HCT116 (cell line): ENCODE measurements around the gene MIA. TPM values are rescaled to one million over a fixed set of nuclear protein-coding genes. Genes with fewer than 3 reads are reported as not detected.

ENCODE experiments used
- ATAC-seq: fragments of 200-7000 bp; cut with Tn5 transposase; 2 replicates; pipeline ENCODE4 v1.9.1; 2020; ENCODE audit warnings: mild to moderate bottlenecking, moderate library complexity
- BruUV-seq: library from RNA; stranded (reverse); fragments of 400-500 nt; replicated peaks from 2 replicates; lab custom pipeline; 2021; lab: Mats Ljungman, UMichigan
- CTCF ChIA-PET: fragments of 300-600 bp; sonication (Branson Sonifier 250); formaldehyde crosslinking; loops from one replicate; lab custom pipeline; 2021; ENCODE audit warnings: antibody characterized with exemption; lab: Charles Lee
- POLR2A ChIA-PET: fragments of 300-600, 350-600 bp; sonication (Branson Sonifier 250); formaldehyde crosslinking; loops from one replicate; lab custom pipeline; 2021; ENCODE audit warnings: antibody characterized with exemption; lab: Charles Lee
- RAD21 ChIA-PET, 2 experiments: fragments of 300-600 bp; sonication (Branson Sonifier 250); formaldehyde crosslinking; loops; one replicate each; lab custom pipeline; 2023; ENCODE audit warnings: low total read pairs in 2 of 2; ENCODE audit not compliant: uncharacterized antibody in 2 of 2, unreplicated experiment in 2 of 2, low non-redundant PET in 1 of 2; lab: Charles Lee
- DNase-seq: peaks from one replicate; pipeline ENCODE4 v3.0.0-alpha.2; 2010; ENCODE audit warnings: low read depth, low spot score
- H2AFZ ChIP-seq: fragments of 200-600 bp; shearing (Covaris generic), sonication (generic); 2 replicates; pipeline ENCODE4 v1.6.1; 2017; ENCODE audit warnings: low read depth, mixed run types, mixed read lengths, antibody characterized with exemption, low read length; ENCODE audit not compliant: poor library complexity, severe bottlenecking
- H3K27ac ChIP-seq: 2 replicates; pipeline ENCODE4 v1.5.1; 2012; ENCODE audit warnings: low read depth, low read length
- H3K27me3 ChIP-seq: fragments of 200-600 bp; sonication (generic); 2 replicates; pipeline ENCODE4 v1.6.1; 2016; ENCODE audit warnings: mixed run types, low read length, mixed read lengths; ENCODE audit not compliant: insufficient read depth
- H3K36me3 ChIP-seq, 2 experiments: fragments of 200-500 bp in 1 of 2; fragments of 200-600 bp in 1 of 2; sonication (Bioruptor generic) in 1 of 2; sonication (generic) in 1 of 2; 2 replicates each; pipeline versions ENCODE4 v1.5.1 to v1.6.1; 2014 to 2016; ENCODE audit warnings: low read length in 2 of 2, inconsistent platforms in 1 of 2, mixed read lengths in 1 of 2, mixed run types in 1 of 2; ENCODE audit not compliant: insufficient read depth in 2 of 2, control insufficient read depth in 1 of 2
- H3K4me1 ChIP-seq, 2 experiments: fragments of 200-600 bp in 1 of 2; sonication (generic) in 1 of 2; 2 replicates each; pipeline versions ENCODE4 v1.5.1 to v1.6.1; 2012 to 2017; ENCODE audit warnings: low read length in 2 of 2, inconsistent platforms in 1 of 2, mild to moderate bottlenecking in 1 of 2, mixed read lengths in 1 of 2, mixed run types in 1 of 2, moderate library complexity in 1 of 2; ENCODE audit not compliant: insufficient read depth in 2 of 2, control insufficient read depth in 1 of 2
- H3K4me2 ChIP-seq: fragments of 200-600 bp; sonication (generic); 2 replicates; pipeline ENCODE4 v1.6.1; 2017; ENCODE audit warnings: mixed run types, low read length, mixed read lengths
- H3K4me3 ChIP-seq, 2 experiments: fragments of 200-600 bp in 1 of 2; sonication (generic) in 1 of 2; replicated peaks in 1 of 2; 2 replicates each; pipeline ENCODE4 v1.5.1; 2011 to 2016; ENCODE audit warnings: low read length in 2 of 2, control low read depth in 1 of 2, low read depth in 1 of 2, mild to moderate bottlenecking in 1 of 2, mixed read lengths in 1 of 2, mixed run types in 1 of 2
- H3K79me2 ChIP-seq: fragments of 200-600 bp; sonication (generic); 2 replicates; pipeline ENCODE4 v1.6.1; 2017; ENCODE audit warnings: mild to moderate bottlenecking, mixed run types, low read length, moderate library complexity, mixed read lengths; ENCODE audit not compliant: insufficient read depth
- H3K9ac ChIP-seq: fragments of 200-600 bp; sonication (generic); 2 replicates; pipeline ENCODE4 v1.6.1; 2016; ENCODE audit warnings: low read length, mixed read lengths
- H3K9me2 ChIP-seq: fragments of 200-600 bp; sonication (generic), shearing (Covaris generic); 2 replicates; pipeline ENCODE4 v1.6.1; 2017; ENCODE audit warnings: mixed run types, mild to moderate bottlenecking, moderate library complexity; ENCODE audit not compliant: insufficient read depth
- H3K9me3 ChIP-seq, 2 experiments: fragments of 200-500 bp in 1 of 2; fragments of 200-600 bp in 1 of 2; sonication (Bioruptor generic) in 1 of 2; sonication (generic) in 1 of 2; 2 replicates each; pipeline ENCODE4 v1.6.1; 2014 to 2017; ENCODE audit warnings: low read length in 2 of 2, mixed read lengths in 2 of 2, inconsistent platforms in 1 of 2, low read depth in 1 of 2, mild to moderate bottlenecking in 1 of 2, mixed run types in 1 of 2, moderate library complexity in 1 of 2; ENCODE audit not compliant: control insufficient read depth in 1 of 2, insufficient read depth in 1 of 2
- H4K20me1 ChIP-seq: fragments of 200-600 bp; sonication (generic), shearing (Covaris generic); 2 replicates; pipeline ENCODE4 v1.6.1; 2017; ENCODE audit warnings: mixed run types, mild to moderate bottlenecking, moderate library complexity; ENCODE audit not compliant: insufficient read depth
- CEBPB ChIP-seq: IDR thresholded peaks from 2 replicates; pipeline ENCODE4 v1.6.1; 2012; ENCODE audit warnings: low read depth
- CTCF ChIP-seq, 3 experiments: fragments of 200-600 bp in 1 of 3; sonication (generic) in 1 of 3; IDR thresholded peaks in 2 of 3; conservative IDR thresholded peaks in 1 of 3; 2 replicates each; pipeline ENCODE4 v1.5.1; 2012 to 2017; ENCODE audit warnings: low read depth in 2 of 3, low read length in 2 of 3, antibody characterized with exemption in 1 of 3, borderline replicate concordance in 1 of 3, control low read depth in 1 of 3, mild to moderate bottlenecking in 1 of 3, mixed read lengths in 1 of 3, mixed run types in 1 of 3, moderate library complexity in 1 of 3; ENCODE audit not compliant: insufficient read depth in 1 of 3
- EGR1 ChIP-seq: IDR thresholded peaks from 2 replicates; pipeline ENCODE4 v1.6.1; 2012; ENCODE audit warnings: low read depth
- EZH2 ChIP-seq: fragments of 200-600 bp; sonication (generic); IDR thresholded peaks from 2 replicates; pipeline ENCODE4 v1.6.1; 2017; ENCODE audit warnings: antibody characterized with exemption, mixed run types
- EZH2phosphoT487 ChIP-seq: fragments of 200-600 bp; IDR thresholded peaks from 2 replicates; pipeline ENCODE4 v1.6.1; 2018; ENCODE audit warnings: antibody characterized with exemption, borderline replicate concordance
- JUND ChIP-seq: IDR thresholded peaks from 2 replicates; pipeline ENCODE4 v1.6.1; 2012
- POLR2AphosphoS5 ChIP-seq: IDR thresholded peaks from 2 replicates; pipeline ENCODE4 v1.6.1; 2011; ENCODE audit warnings: mild to moderate bottlenecking, low read depth, low read length, moderate library complexity
- SP1 ChIP-seq: IDR thresholded peaks from 2 replicates; pipeline ENCODE4 v1.6.1; 2012; ENCODE audit warnings: low read depth
- ZFX ChIP-seq: fragments of 450-650 bp; IDR thresholded peaks from 2 replicates; pipeline ENCODE4 v1.6.1; 2017
- ZNF274 ChIP-seq: fragments of 200-500 bp; sonication (Bioruptor generic); IDR thresholded peaks from 2 replicates; pipeline ENCODE4 v1.6.1; 2014; ENCODE audit warnings: mild to moderate bottlenecking, low read depth, low read length, inconsistent platforms
- intact Hi-C: fragments of 100-400 bp; cut with micrococcal nuclease; formaldehyde crosslinking; loops from 2 replicates; pipeline ENCODE4 v1.10.0; 2022
- total RNA-seq: library from RNA; stranded (reverse); gene quantifications from one replicate; pipeline ENCODE4 v1.2.1, GENCODE V29; 2021; ENCODE audit not compliant: unreplicated experiment
- TF ChIP-seq, protein P1 (sequence below): IDR thresholded peaks from 2 replicates; pipeline ENCODE4 v1.6.1; 2012
- TF ChIP-seq, protein P2 (sequence below): IDR thresholded peaks from 2 replicates; pipeline ENCODE4 v1.6.1; 2011; ENCODE audit warnings: mild to moderate bottlenecking, low read length, moderate library complexity; ENCODE audit not compliant: insufficient replicate concordance; ENCODE audit errors: extremely low read depth

Gene MIA
- total RNA-seq, 1 experiment from 2014 or later, result 1.4 TPM

- ChIA-PET RAD21 (no interaction called here), CTCF (no interaction called here), POLR2A (no interaction called here)
- H3K4me1 ChIP-seq, result no peaks in the 10 kb centered on the region
- no peaks in the 10 kb centered on the region for H4K20me1 ChIP-seq
- TF ChIP-seq EZH2phosphoT487, result no peak
- no peak for TF ChIP-seq EGR1
- TF ChIP-seq, protein P1, sequence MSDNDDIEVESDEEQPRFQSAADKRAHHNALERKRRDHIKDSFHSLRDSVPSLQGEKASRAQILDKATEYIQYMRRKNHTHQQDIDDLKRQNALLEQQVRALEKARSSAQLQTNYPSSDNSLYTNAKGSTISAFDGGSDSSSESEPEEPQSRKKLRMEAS, result no peak
- no peak for TF ChIP-seq SP1
- TF ChIP-seq ZFX, result no peak
- TF ChIP-seq, protein P2, sequence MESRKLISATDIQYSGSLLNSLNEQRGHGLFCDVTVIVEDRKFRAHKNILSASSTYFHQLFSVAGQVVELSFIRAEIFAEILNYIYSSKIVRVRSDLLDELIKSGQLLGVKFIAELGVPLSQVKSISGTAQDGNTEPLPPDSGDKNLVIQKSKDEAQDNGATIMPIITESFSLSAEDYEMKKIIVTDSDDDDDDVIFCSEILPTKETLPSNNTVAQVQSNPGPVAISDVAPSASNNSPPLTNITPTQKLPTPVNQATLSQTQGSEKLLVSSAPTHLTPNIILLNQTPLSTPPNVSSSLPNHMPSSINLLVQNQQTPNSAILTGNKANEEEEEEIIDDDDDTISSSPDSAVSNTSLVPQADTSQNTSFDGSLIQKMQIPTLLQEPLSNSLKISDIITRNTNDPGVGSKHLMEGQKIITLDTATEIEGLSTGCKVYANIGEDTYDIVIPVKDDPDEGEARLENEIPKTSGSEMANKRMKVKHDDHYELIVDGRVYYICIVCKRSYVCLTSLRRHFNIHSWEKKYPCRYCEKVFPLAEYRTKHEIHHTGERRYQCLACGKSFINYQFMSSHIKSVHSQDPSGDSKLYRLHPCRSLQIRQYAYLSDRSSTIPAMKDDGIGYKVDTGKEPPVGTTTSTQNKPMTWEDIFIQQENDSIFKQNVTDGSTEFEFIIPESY, result no peak
- TF ChIP-seq JUND, result no peak
- TF ChIP-seq CTCF (IDR thresholded peaks at IDR 0.05 in 2 of 3, conservative IDR thresholded peaks at IDR 0.05 in 1 of 3; ENCODE audit: borderline replicate concordance in 1 of 3, insufficient read depth in 1 of 3, low read depth in 2 of 3, low read length in 2 of 3), result no peak
- no peak for TF ChIP-seq ZNF274
- TF ChIP-seq EZH2, result no peak
- TF ChIP-seq CEBPB, result no peak
- no peak for TF ChIP-seq POLR2AphosphoS5
- H3K9ac ChIP-seq, result no peak overlapping the region
- H3K9me3 ChIP-seq, result no peaks in the 10 kb centered on the region
- H3K27me3 ChIP-seq, result no peaks in the 10 kb centered on the region
- DNase-seq (no peak), ATAC-seq (no peak)
- H3K27ac ChIP-seq, result no peak overlapping the region; the same call in 1 of the 2 replicates
- H3K79me2 ChIP-seq, result no peaks in the 10 kb centered on the region
- no peak overlapping the region for H3K4me2 ChIP-seq
- no peaks in the 10 kb centered on the region for H3K9me2 ChIP-seq
- no peak overlapping the region for H2AFZ ChIP-seq
- no TSS peak for BruUV-seq
- H3K4me3 ChIP-seq, result no peak overlapping the region
- no peaks in the 10 kb centered on the region for H3K36me3 ChIP-seq
- intact Hi-C loops, result no loop called here
These were observed 10.2 kb downstream of the MIA start for GRCh38 chr19:40785526-40785925.
